ENCODE measurements around the gene CLDND2.

- no peak for TF ChIP-seq POLR2A (IDR thresholded peaks at IDR 0.05)
- TF ChIP-seq CTCF (IDR thresholded peaks at IDR 0.05) = no peak
Observed at GRCh38 chr19:51410950-51411748, 42.3 kb upstream of the CLDND2 start.

Measured in stomach (tissue), 4 donors.